Transverse colon (tissue), 3 donors: ENCODE results near the gene USP13.

Source experiments
- EP300 ChIP-seq: sonication (generic); formaldehyde crosslinking; IDR thresholded peaks from one replicate; pipeline ENCODE4 v1.6.1; 2017; ENCODE audit warnings: antibody characterized with exemption, low read depth
- TF ChIP-seq, protein P1 (sequence below), 5 experiments: fragments of 200-600 bp in 3 of 5; fragments of 450-650 bp in 2 of 5; sonication (generic) in 3 of 5; IDR thresholded peaks; 1 replicate in 2 of 5; 2 replicates in 3 of 5; pipeline ENCODE4 v1.5.1; 2016 to 2017; ENCODE audit warnings: antibody characterized with exemption in 5 of 5, inconsistent platforms in 3 of 5, mild to moderate bottlenecking in 2 of 5, moderate library complexity in 1 of 5

DNA sequence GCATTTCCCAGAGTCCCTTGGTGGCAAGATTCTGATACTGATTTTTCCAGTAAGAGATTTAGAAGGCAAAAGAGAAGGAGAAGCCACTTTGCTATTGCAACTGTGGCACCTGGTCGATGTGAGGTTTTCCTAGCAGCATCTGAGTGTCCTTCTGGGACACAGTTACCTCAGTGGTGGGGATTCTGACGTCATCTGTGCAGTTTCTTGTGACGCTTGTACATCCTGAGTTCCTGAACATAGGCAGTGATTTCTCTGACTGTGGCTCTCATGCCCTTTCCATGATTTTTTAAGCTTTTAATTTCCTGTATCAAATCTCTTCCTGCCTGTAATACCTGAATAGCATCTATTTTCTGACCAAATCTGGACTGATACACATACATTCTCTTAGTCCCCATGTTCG is 8.9 kb downstream of the USP13 start:
- no peak for TF ChIP-seq EP300
- TF ChIP-seq, protein P1, sequence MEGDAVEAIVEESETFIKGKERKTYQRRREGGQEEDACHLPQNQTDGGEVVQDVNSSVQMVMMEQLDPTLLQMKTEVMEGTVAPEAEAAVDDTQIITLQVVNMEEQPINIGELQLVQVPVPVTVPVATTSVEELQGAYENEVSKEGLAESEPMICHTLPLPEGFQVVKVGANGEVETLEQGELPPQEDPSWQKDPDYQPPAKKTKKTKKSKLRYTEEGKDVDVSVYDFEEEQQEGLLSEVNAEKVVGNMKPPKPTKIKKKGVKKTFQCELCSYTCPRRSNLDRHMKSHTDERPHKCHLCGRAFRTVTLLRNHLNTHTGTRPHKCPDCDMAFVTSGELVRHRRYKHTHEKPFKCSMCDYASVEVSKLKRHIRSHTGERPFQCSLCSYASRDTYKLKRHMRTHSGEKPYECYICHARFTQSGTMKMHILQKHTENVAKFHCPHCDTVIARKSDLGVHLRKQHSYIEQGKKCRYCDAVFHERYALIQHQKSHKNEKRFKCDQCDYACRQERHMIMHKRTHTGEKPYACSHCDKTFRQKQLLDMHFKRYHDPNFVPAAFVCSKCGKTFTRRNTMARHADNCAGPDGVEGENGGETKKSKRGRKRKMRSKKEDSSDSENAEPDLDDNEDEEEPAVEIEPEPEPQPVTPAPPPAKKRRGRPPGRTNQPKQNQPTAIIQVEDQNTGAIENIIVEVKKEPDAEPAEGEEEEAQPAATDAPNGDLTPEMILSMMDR (IDR thresholded peaks at IDR 0.05), result no peak
